ENCODE data around the gene ADGB. TPM values are rescaled to one million over a fixed set of nuclear protein-coding genes. Genes with fewer than 3 reads are reported as not detected.
A peak's percentile ranks its signal among the peaks of the same experiment; 100 is the strongest.
"Not testable (repeated sequence)": the region's sequence is repeated elsewhere in the genome, so short reads cannot be mapped to it uniquely, and the experiment has no call there.

ADGB gene
- polyA plus RNA-seq, 1 donor (not counting 4 experiments of a cell fraction or from before 2014, with no cell fraction given), result not detected

GRCh38 chr6:146850981-146851380 lies 252.2 kb downstream of the ADGB start:
- no peak overlapping the region for H3K4me2 ChIP-seq (ENCODE audit: control insufficient read depth, extremely low read depth, insufficient read depth, low read depth, low read length)
- no peaks in the 10 kb centered on the region for H3K27me3 ChIP-seq (ENCODE audit: control insufficient read depth, extremely low read depth, insufficient read depth, low read length)
- no peak overlapping the region for H3K27ac ChIP-seq (ENCODE audit: control insufficient read depth, insufficient read depth, low read length)
- H4K20me1 ChIP-seq (ENCODE audit: control insufficient read depth, extremely low read depth, insufficient read depth, low read length), result no peaks in the 10 kb centered on the region
- H3K79me2 ChIP-seq (ENCODE audit: control insufficient read depth, insufficient read depth, low read length), result no peaks in the 10 kb centered on the region
- peaks cover 16% of the 10 kb centered on the region for H3K4me1 ChIP-seq (ENCODE audit: control insufficient read depth, extremely low read depth, insufficient read depth, low read length)
- no peak for TF ChIP-seq EZH2 (IDR thresholded peaks at IDR 0.05; ENCODE audit: low read length)
- TF ChIP-seq, protein P1, sequence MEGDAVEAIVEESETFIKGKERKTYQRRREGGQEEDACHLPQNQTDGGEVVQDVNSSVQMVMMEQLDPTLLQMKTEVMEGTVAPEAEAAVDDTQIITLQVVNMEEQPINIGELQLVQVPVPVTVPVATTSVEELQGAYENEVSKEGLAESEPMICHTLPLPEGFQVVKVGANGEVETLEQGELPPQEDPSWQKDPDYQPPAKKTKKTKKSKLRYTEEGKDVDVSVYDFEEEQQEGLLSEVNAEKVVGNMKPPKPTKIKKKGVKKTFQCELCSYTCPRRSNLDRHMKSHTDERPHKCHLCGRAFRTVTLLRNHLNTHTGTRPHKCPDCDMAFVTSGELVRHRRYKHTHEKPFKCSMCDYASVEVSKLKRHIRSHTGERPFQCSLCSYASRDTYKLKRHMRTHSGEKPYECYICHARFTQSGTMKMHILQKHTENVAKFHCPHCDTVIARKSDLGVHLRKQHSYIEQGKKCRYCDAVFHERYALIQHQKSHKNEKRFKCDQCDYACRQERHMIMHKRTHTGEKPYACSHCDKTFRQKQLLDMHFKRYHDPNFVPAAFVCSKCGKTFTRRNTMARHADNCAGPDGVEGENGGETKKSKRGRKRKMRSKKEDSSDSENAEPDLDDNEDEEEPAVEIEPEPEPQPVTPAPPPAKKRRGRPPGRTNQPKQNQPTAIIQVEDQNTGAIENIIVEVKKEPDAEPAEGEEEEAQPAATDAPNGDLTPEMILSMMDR (optimal IDR thresholded peaks at IDR 0.05 in 1 of 3, IDR thresholded peaks at IDR 0.05 in 1 of 3, conservative IDR thresholded peaks at IDR 0.05 in 1 of 3; ENCODE audit: extremely low read depth in 1 of 3, insufficient read depth in 2 of 3, low read length in 3 of 3), result no peak
- no peak overlapping the region for H2AFZ ChIP-seq (ENCODE audit: control insufficient read depth, low read length)
- FAIRE-seq (no peak), DNase-seq (ENCODE audit: low read depth, low spot score) (no peak)
- no peak overlapping the region for H3K4me3 ChIP-seq (ENCODE audit: control insufficient read depth in 2 of 3, extremely low read depth in 1 of 3, insufficient read depth in 2 of 3, low read depth in 1 of 3, low read length in 3 of 3)
- no peaks in the 10 kb centered on the region for H3K9me1 ChIP-seq (ENCODE audit: control insufficient read depth, extremely low read depth, insufficient read depth, low read length)
- peaks cover 3% of the 10 kb centered on the region for H3K9me3 ChIP-seq (ENCODE audit: control insufficient read depth, low read depth, low read length)
- dilution Hi-C loops (cut with MboI; ENCODE audit: extremely low pct_ligation_motif_present, low sequenced_read_pairs), result no loop called here
- no peaks in the 10 kb centered on the region for H3K36me3 ChIP-seq (ENCODE audit: control insufficient read depth in 2 of 2, extremely low read depth in 1 of 2, insufficient read depth in 2 of 2, low read length in 2 of 2)
- no peak overlapping the region for H3K9ac ChIP-seq (ENCODE audit: control insufficient read depth, extremely low read depth, insufficient read depth, low read length)

DNA sequence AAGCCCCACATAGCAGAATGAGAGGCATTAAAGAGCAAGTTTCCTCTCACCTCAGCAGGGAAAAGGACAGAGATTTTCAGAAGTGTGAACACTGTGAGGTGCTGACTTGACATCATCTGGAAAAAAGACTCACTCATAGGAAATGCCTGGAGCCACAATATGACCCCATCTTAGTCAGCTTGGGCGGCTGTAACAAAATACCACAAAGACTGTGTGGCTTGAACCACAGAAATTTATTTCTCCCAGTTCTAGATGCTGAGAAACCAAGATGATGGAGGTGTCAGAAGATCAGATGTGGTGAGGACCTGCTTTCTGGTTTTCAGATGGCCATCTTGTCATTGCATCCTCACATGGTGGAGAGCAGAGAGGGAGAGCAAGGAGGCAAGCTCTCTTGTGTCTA lies 253.1 kb downstream of the ADGB start:
- peaks cover 16% of the 10 kb centered on the region for H3K4me1 ChIP-seq (ENCODE audit: control insufficient read depth, extremely low read depth, insufficient read depth, low read length)
- H4K20me1 ChIP-seq (ENCODE audit: control insufficient read depth, extremely low read depth, insufficient read depth, low read length), result no peaks in the 10 kb centered on the region
- no peak overlapping the region for H3K4me2 ChIP-seq (ENCODE audit: control insufficient read depth, extremely low read depth, insufficient read depth, low read depth, low read length)
- H3K27me3 ChIP-seq (ENCODE audit: control insufficient read depth, extremely low read depth, insufficient read depth, low read length), result no peaks in the 10 kb centered on the region
- H3K36me3 ChIP-seq (ENCODE audit: control insufficient read depth in 2 of 2, extremely low read depth in 1 of 2, insufficient read depth in 2 of 2, low read length in 2 of 2), result no peaks in the 10 kb centered on the region
- no peak overlapping the region for H3K9ac ChIP-seq (ENCODE audit: control insufficient read depth, extremely low read depth, insufficient read depth, low read length)
- TF ChIP-seq EZH2 (IDR thresholded peaks at IDR 0.05; ENCODE audit: low read length), result no peak
- TF ChIP-seq, protein P1 (optimal IDR thresholded peaks at IDR 0.05 in 1 of 3, IDR thresholded peaks at IDR 0.05 in 1 of 3, conservative IDR thresholded peaks at IDR 0.05 in 1 of 3; ENCODE audit: extremely low read depth in 1 of 3, insufficient read depth in 2 of 3, low read length in 3 of 3), result no peak
- H3K27ac ChIP-seq (ENCODE audit: control insufficient read depth, insufficient read depth, low read length), result no peak overlapping the region
- H3K9me3 ChIP-seq (ENCODE audit: control insufficient read depth, low read depth, low read length), result peaks cover 3% of the 10 kb centered on the region
- dilution Hi-C loops (cut with MboI; ENCODE audit: extremely low pct_ligation_motif_present, low sequenced_read_pairs), result no loop called here
- DNase-seq (ENCODE audit: low read depth, low spot score), result peak; percentile 38
- no peaks in the 10 kb centered on the region for H3K79me2 ChIP-seq (ENCODE audit: control insufficient read depth, insufficient read depth, low read length)
- FAIRE-seq, result peak; percentile 60
- no peaks in the 10 kb centered on the region for H3K9me1 ChIP-seq (ENCODE audit: control insufficient read depth, extremely low read depth, insufficient read depth, low read length)
- no peak overlapping the region for H2AFZ ChIP-seq (ENCODE audit: control insufficient read depth, low read length)
- H3K4me3 ChIP-seq (ENCODE audit: control insufficient read depth in 2 of 3, extremely low read depth in 1 of 3, insufficient read depth in 2 of 3, low read depth in 1 of 3, low read length in 3 of 3), result no peak overlapping the region

- FAIRE-seq; H3K9ac ChIP-seq (ENCODE audit: control insufficient read depth, extremely low read depth, insufficient read depth, low read length); H3K9me3 ChIP-seq (ENCODE audit: control insufficient read depth, low read depth, low read length); dilution Hi-C loops (cut with MboI; ENCODE audit: extremely low pct_ligation_motif_present, low sequenced_read_pairs); H3K27ac ChIP-seq (ENCODE audit: control insufficient read depth, insufficient read depth, low read length); H3K4me3 ChIP-seq (ENCODE audit: control insufficient read depth in 2 of 3, extremely low read depth in 1 of 3, insufficient read depth in 2 of 3, low read depth in 1 of 3, low read length in 3 of 3); H2AFZ ChIP-seq (ENCODE audit: control insufficient read depth, low read length); H3K36me3 ChIP-seq (ENCODE audit: control insufficient read depth in 2 of 2, extremely low read depth in 1 of 2, insufficient read depth in 2 of 2, low read length in 2 of 2); H3K4me2 ChIP-seq (ENCODE audit: control insufficient read depth, extremely low read depth, insufficient read depth, low read depth, low read length); H3K9me1 ChIP-seq (ENCODE audit: control insufficient read depth, extremely low read depth, insufficient read depth, low read length); H3K27me3 ChIP-seq (ENCODE audit: control insufficient read depth, extremely low read depth, insufficient read depth, low read length); H3K79me2 ChIP-seq (ENCODE audit: control insufficient read depth, insufficient read depth, low read length); DNase-seq (ENCODE audit: low read depth, low spot score); H4K20me1 ChIP-seq (ENCODE audit: control insufficient read depth, extremely low read depth, insufficient read depth, low read length): not testable (repeated sequence)
- H3K4me1 ChIP-seq (ENCODE audit: control insufficient read depth, extremely low read depth, insufficient read depth, low read length), result peaks cover 16% of the 10 kb centered on the region
These were observed 255.9 kb downstream of the ADGB start for GRCh38 chr6:146854521-146855255.

Data from keratinocyte (primary cell).